Fibroblast of lung (primary cell): ENCODE data around the gene GALNT2. TPM values are rescaled to one million over a fixed set of nuclear protein-coding genes. Genes with fewer than 3 reads are reported as not detected.

ENCODE experiments used
- DNase-seq, 2 donors: peaks; one replicate each; pipeline versions ENCODE4 v3.0.0 to v3.0.0-alpha.2; 2010; ENCODE audit warnings: low read depth in 2 of 2
- H2AFZ ChIP-seq: 2 replicates; pipeline ENCODE4 v1.5.1; 2012; ENCODE audit warnings: low read length, control low read depth, inconsistent platforms
- H3K27ac ChIP-seq: 2 replicates; pipeline ENCODE4 v1.5.1; 2011; ENCODE audit warnings: low read length, control low read depth; ENCODE audit not compliant: insufficient read depth
- H3K27me3 ChIP-seq: 2 replicates; pipeline ENCODE4 v1.5.1; 2011; ENCODE audit warnings: mild to moderate bottlenecking, low read length; ENCODE audit not compliant: control insufficient read depth, insufficient read depth
- H3K36me3 ChIP-seq: 2 replicates; pipeline ENCODE4 v1.5.1; 2011; ENCODE audit warnings: low read length; ENCODE audit not compliant: control insufficient read depth, insufficient read depth
- H3K4me1 ChIP-seq: 2 replicates; pipeline ENCODE4 v1.5.1; 2011; ENCODE audit warnings: low read length; ENCODE audit not compliant: control insufficient read depth, insufficient read depth; ENCODE audit errors: extremely low read depth
- H3K4me2 ChIP-seq: 2 replicates; pipeline ENCODE4 v1.5.1; 2011; ENCODE audit warnings: low read length, control low read depth; ENCODE audit not compliant: insufficient read depth; ENCODE audit errors: extremely low read depth
- H3K4me3 ChIP-seq, 4 experiments: fragments of 200-600 bp in 1 of 4; sonication (generic) in 1 of 4; replicated peaks in 1 of 4; 2 replicates each; pipeline ENCODE4 v1.5.1; 2011 to 2016; ENCODE audit warnings: low read length in 4 of 4, low read depth in 3 of 4, mild to moderate bottlenecking in 3 of 4, control low read depth in 2 of 4, inconsistent platforms in 1 of 4, mixed read lengths in 1 of 4; ENCODE audit not compliant: insufficient read depth in 1 of 4; ENCODE audit errors: control extremely low read depth in 1 of 4
- H3K79me2 ChIP-seq: 2 replicates; pipeline ENCODE4 v1.5.1; 2012; ENCODE audit warnings: mild to moderate bottlenecking, low read length, inconsistent platforms; ENCODE audit not compliant: control insufficient read depth, insufficient read depth
- H3K9ac ChIP-seq: 2 replicates; pipeline ENCODE4 v1.5.1; 2011; ENCODE audit warnings: mild to moderate bottlenecking, low read length, control low read depth; ENCODE audit not compliant: insufficient read depth
- H3K9me3 ChIP-seq: 2 replicates; pipeline ENCODE4 v1.5.1; 2012; ENCODE audit warnings: low read depth, low read length; ENCODE audit not compliant: control insufficient read depth, insufficient read depth
- H4K20me1 ChIP-seq: 2 replicates; pipeline ENCODE4 v1.5.1; 2011; ENCODE audit warnings: low read length; ENCODE audit not compliant: control insufficient read depth, insufficient read depth; ENCODE audit errors: extremely low read depth
- CTCF ChIP-seq, 2 donors: IDR thresholded peaks in 1 of 2; conservative IDR thresholded peaks in 1 of 2; 1 replicate in 1 of 2; 2 replicates in 1 of 2; pipeline ENCODE4 v1.5.1; 2011 to 2012; ENCODE audit warnings: low read length in 2 of 2, control low read depth in 1 of 2, inconsistent platforms in 1 of 2, low read depth in 1 of 2, mild to moderate bottlenecking in 1 of 2
- EZH2 ChIP-seq: IDR thresholded peaks from 2 replicates; pipeline ENCODE4 v1.5.1; 2012; ENCODE audit warnings: low read length, control low read depth, mild to moderate bottlenecking; ENCODE audit errors: missing control alignments
- polyA plus RNA-seq, 2 donors: library from polyadenylated mRNA; depleted of rRNA in 1 of 2; stranded (reverse) in 1 of 2; unstranded in 1 of 2; fragments of >200 nt; gene quantifications; 2 replicates each; pipeline ENCODE4 v1.2.1, GENCODE V29; 2011 to 2012; ENCODE audit warnings: missing spikeins in 1 of 2
- total RNA-seq: library from RNA; depleted of rRNA; stranded (reverse); fragments of >200 nt; gene quantifications from 2 replicates; pipeline ENCODE4 v1.2.1, GENCODE V29; 2014

The GALNT2 gene
- total and polyA plus RNA-seq, 2 donors (not counting 1 experiment from before 2014, with no cell fraction given): 106 to 115 TPM

- Histone ChIP-seq H3K4me3 (no peak overlapping the region), H3K4me1 (peaks cover 2% of the 10 kb centered on the region), H3K36me3 (no peaks in the 10 kb centered on the region), H3K27me3 (no peaks in the 10 kb centered on the region), H3K27ac (no peak overlapping the region), H2AFZ (no peak overlapping the region), H3K79me2 (peaks cover 27% of the 10 kb centered on the region), H3K9me3 (no peaks in the 10 kb centered on the region), H3K4me2 (no peak overlapping the region), H3K9ac (no peak overlapping the region), H4K20me1 (no peaks in the 10 kb centered on the region)
- DNase-seq: no peak
- TF ChIP-seq EZH2: no peak
- TF ChIP-seq CTCF (conservative IDR thresholded peaks at IDR 0.05 in 1 of 2, IDR thresholded peaks at IDR 0.05 in 1 of 2; ENCODE audit: low read depth in 1 of 2, low read length in 2 of 2): no peak
Measured at GRCh38 chr1:230065161-230065560, 1.9 kb upstream of the GALNT2 start.

- no peak overlapping the region for H3K4me2 ChIP-seq
- H3K27me3 ChIP-seq: no peaks in the 10 kb centered on the region
- peak overlapping the region; percentile 20 for H2AFZ ChIP-seq
- no peaks in the 10 kb centered on the region for H4K20me1 ChIP-seq
- TF ChIP-seq CTCF (conservative IDR thresholded peaks at IDR 0.05 in 1 of 2, IDR thresholded peaks at IDR 0.05 in 1 of 2; ENCODE audit: low read depth in 1 of 2, low read length in 2 of 2): no peak
- no peak for TF ChIP-seq EZH2
- no peak overlapping the region for H3K9ac ChIP-seq
- H3K9me3 ChIP-seq: no peaks in the 10 kb centered on the region
- H3K4me1 ChIP-seq: peaks cover 2% of the 10 kb centered on the region
- H3K4me3 ChIP-seq: no peak overlapping the region
- H3K27ac ChIP-seq: no peak overlapping the region
- no peaks in the 10 kb centered on the region for H3K36me3 ChIP-seq
- H3K79me2 ChIP-seq: peaks cover 31% of the 10 kb centered on the region
- DNase-seq: no peak
Measured at GRCh38 chr1:230065571-230065970, 1.5 kb upstream of the GALNT2 start.

GRCh38 chr1:230066031-230066430 is 1.0 kb upstream of the GALNT2 start:
- H3K4me3 ChIP-seq: peak overlapping the region; percentile 57 to 67 (median 64)
- H3K4me2 ChIP-seq: peak overlapping the region; percentile 88
- no peak overlapping the region for H3K9ac ChIP-seq

More at GRCh38 chr1:230066031-230066430, 1.0 kb upstream of the GALNT2 start:
- no peaks in the 10 kb centered on the region for H3K36me3 ChIP-seq
- no peaks in the 10 kb centered on the region for H3K9me3 ChIP-seq
- no peak for DNase-seq
- no peaks in the 10 kb centered on the region for H3K27me3 ChIP-seq
- H4K20me1 ChIP-seq: no peaks in the 10 kb centered on the region
- H3K4me1 ChIP-seq: peaks cover 2% of the 10 kb centered on the region
- H3K27ac ChIP-seq: no peak overlapping the region
- peaks cover 35% of the 10 kb centered on the region for H3K79me2 ChIP-seq
- H2AFZ ChIP-seq: peak overlapping the region; percentile 20
- TF ChIP-seq CTCF (conservative IDR thresholded peaks at IDR 0.05 in 1 of 2, IDR thresholded peaks at IDR 0.05 in 1 of 2; ENCODE audit: low read depth in 1 of 2, low read length in 2 of 2) (no peak), EZH2 (no peak)
